GM18909 (cell line): ENCODE measurements around the gene C9orf50.
"Not testable (repeated sequence)": the region's sequence is repeated elsewhere in the genome, so short reads cannot be mapped to it uniquely, and the experiment has no call there.

Experiments
- ATAC-seq: cut with Tn5 transposase; IDR thresholded peaks from one replicate; pipeline ENCODE4 v1.9.1; 2021; ENCODE audit warnings: mild to moderate bottlenecking; ENCODE audit not compliant: unreplicated experiment, poor library complexity

Gene C9orf50, protein sequence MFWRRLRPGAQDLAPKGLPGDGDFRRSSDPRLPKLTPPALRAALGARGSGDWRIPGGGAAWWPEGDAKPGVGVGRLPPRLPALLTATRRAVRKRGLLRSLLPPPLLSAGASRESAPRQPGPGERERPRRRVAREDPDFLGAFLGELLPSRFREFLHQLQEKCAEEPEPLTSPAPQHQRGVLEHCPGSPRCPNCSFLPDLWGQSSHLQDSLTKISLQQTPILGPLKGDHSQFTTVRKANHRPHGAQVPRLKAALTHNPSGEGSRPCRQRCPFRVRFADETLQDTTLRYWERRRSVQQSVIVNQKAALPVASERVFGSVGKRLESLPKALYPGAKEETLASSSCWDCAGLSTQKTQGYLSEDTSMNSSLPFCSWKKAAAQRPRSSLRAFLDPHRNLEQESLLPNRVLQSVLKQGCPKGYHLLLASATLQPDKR

DNA sequence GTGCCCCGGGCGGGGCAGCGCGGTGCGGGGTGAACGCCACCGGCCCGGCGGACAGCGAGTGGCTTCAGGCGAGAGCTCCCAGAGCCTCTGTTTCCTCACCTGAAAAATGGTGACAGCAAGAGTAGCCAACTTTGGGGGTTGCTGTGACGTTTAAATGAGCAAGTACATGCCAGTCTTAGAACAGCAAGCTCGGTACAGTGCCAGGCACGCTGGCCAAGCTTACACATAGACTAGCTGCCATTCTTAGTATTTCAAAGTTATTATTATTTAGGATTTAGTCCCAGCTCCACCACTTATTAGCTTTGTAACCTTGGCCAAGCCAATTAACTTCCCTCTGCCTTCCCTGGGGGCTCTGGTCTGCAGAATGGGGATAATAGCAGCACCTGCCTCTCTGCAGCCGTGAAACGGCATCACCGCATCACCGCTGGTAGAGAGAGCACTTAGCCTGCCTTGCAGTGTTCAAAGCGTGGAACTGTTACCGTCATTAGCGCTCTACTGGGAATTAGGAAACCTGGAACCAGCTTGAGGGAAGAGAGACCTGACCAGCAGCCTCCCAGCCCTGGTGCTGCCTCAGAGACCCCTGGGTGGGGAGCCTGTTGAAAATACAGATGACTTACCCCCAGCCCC lies at the start of gene C9orf50:
TSS of gene C9orf50 (minus strand) at position 433 of the 627 bp plus-strand sequence. CDS start 527 bp downstream, outside the sequence.
- ATAC-seq, result no peak

- no peak for ATAC-seq
Measured at GRCh38 chr9:129669946-129670345, 49.0 kb upstream of the C9orf50 start.

DNA sequence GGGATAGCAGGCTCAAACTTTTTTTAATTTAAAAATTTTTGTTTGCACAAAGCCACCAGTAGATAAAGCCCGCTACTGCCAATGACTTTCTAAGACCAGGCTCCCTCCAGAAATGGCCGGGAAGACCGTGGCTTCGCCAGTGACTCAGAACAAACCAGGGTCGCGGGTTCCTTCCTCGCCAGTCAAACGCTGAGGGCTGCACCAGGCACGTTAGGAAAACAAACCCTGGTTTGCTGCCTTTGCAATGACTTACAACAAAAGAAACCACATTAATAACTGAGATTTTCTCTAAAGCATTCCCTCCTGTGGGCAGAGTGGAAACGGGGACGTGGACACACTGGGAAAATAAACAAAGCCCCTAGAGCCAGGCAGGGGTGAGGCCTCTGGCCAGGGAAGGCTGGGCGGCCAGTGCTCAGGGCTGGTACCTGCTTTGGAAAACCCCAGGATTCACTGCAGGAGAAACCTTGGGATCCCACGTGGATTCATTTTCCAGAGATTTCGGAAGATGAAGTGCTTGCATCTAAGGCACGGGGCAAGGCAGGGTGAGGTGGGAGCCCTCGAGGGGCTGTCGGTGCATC lies 48.3 kb upstream of the C9orf50 start:
- ATAC-seq, result no peak

- ATAC-seq, result no peak
Measured at GRCh38 chr9:129667850-129668249, 46.9 kb upstream of the C9orf50 start.

DNA sequence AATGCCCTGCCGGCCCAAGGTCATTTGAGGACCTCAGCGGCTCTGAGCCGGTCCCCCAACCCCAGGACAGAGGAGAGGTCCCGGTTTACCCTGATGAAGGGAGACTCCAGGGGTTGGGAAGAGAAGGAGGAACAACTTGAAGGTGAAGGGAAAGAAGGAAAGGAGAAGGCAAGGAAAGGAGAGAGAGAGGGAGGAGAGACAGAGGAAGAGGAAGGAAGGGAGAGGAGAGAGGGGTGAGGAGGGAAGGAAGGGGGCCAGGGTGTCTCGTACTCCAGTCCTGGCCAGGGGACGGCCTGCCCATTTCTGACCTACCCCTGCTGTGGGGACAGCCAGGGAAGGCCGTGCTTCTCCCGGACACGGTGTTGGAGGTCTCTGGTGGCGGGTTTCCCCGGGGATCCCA lies 46.5 kb upstream of the C9orf50 start:
- ATAC-seq, result no peak

- no peak for ATAC-seq
Measured at GRCh38 chr9:129666575-129666974, 45.7 kb upstream of the C9orf50 start.

DNA sequence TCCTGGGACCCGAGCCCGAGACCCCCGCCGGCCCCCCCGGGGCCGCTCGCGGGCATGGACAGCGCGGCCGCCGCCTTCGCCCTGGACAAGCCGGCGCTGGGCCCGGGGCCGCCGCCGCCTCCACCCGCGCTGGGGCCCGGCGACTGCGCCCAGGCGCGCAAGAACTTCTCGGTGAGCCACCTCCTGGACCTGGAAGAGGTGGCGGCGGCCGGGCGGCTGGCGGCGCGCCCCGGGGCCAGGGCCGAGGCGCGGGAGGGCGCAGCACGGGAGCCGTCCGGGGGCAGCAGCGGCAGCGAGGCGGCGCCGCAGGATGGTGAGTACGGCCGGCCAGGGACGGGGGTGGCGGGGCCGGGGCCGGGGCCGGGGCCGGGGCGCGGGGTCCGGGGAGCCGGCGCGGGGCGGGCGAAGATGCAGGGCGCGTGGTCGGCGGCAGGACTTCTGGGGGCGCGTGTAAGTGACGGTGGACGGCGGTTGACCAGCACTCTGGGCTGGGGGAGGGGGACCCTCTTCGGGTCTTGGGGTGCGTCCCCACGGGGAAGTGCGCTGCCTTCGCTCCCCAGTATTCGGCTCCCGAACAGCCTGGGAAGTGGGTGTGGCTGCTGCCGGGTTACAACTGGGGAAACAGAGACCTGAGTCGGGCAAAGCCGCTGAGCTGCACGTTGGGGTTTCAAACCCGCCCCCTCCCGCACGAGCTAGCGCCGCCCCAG lies 45.1 kb upstream of the C9orf50 start:
- ATAC-seq, result no peak

DNA sequence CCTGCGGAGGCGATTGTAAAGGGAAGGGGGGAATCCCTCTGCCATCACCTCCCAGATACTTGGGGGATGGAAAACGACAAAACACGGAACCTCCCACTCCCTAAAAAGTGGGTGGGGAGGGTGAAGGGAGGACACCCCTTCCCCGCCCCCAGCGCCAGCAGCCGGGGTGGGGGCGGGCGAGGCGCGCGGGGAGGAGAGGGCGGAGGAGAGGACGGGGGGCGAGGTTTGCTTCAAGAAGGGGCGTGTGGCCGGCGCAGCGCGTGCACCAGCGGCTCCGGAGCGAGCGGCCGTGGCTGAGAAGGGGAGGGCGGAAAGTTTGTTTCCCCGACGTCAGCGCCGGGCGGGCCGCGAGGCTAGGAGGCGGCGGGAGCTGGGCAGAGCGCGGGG lies 44.5 kb upstream of the C9orf50 start, which contains the start of gene PRRX2:
TSS of gene PRRX2 (plus strand) at position 259 of the 387 bp plus-strand sequence. CDS start 221 bp downstream, outside the sequence.
- no peak for ATAC-seq

- ATAC-seq, result no peak
Measured at GRCh38 chr9:129664746-129665388, 44.0 kb upstream of the C9orf50 start.

DNA sequence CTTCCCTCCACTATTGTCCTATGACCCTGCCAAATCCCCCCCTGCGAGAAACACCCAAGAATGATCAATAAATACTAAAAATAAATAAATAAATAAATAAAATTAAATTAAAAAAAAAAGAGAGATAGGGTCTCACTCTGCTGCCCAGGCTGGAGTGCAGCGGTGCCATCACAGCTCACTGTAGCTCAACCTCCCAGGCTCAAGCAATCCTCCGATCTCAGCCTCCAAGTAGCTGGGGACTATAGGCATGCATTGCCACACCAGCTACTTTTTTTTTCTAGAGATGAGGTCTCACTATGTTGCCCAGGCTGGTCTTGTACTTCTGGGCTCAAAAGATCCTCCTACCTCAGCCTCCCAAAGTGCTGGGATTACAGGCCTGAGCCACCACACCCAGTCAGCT lies 41.3 kb upstream of the C9orf50 start:
- ATAC-seq, result not testable (repeated sequence)

- ATAC-seq, result no peak
Measured at GRCh38 chr9:129661029-129661428, 40.1 kb upstream of the C9orf50 start.

DNA sequence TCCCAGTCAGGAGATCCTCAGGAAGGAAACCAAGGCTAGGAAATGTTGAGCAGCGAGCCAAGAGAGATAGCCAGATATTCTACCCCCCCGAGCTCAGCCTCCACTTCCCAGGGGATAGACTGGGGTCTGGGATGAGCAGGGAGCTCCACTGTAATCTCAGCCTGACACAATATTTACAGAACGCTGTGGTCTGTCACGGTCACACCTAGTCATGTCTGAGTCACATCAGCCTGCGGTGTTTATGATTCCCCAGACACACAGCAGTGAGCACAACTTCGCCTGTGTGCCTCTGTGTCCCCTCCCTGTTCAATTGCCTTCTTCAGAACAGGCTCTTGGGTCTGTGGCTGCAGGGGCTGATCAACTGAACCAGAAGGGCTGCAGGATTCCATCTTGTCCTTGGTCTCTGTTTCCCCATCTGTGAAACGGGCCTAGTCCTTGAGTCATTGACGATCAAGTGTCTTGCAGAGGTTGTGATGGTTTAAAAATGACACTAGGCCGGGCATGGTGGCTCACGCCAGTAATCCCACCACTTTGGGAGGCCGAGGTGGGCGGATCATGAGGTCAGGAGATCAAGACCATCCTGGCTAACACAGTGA lies 36.0 kb upstream of the C9orf50 start:
- ATAC-seq, result no peak

DNA sequence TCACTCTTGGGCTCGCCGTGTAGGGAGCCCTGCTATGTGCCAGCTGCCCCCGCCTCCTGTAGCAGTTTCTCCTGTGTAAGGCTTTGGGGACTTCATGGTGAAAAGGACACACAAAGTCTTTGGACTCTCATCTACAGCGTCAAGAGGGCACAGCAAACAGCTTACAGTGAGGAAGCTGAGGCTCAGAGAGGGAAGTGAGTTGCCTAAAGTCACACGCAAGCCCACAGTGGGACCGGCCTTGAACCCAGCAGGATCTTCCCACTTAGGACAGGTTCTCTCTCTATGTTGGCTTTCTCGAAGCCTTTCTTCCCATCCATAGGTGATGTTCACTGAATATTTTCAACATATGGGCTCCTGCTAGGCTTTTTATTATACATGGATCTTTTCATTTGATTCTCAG lies 34.8 kb upstream of the C9orf50 start:
- ATAC-seq, result no peak

GRCh38 chr9:129655154-129655553 lies 34.3 kb upstream of the C9orf50 start:
- no peak for ATAC-seq

DNA sequence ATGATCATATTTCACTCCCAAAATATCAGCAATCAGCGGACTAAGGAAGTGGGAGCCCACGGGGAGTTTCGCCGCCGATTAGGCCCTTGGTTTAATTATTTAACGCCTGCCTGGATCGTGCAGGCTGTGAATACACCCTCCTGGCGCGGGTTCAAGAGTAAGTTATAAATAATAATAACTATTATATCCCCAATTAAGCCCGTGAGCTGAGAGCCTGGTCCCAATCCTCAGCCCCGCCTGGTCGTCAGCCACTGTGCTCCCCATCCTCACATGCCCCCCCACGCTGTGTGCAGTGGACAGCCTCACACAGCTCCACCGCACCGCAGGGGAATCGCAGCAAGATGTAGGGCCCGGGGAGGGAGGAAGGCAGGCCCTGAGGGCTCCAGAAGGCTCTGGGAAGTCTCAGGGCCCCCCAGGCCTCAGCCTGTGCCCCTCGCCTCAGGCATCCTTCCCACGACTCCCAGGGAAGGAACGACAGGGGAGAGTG lies 33.7 kb upstream of the C9orf50 start:
- no peak for ATAC-seq

GRCh38 chr9:129653823-129654553 lies 33.1 kb upstream of the C9orf50 start:
- ATAC-seq, result no peak

- no peak for ATAC-seq
Measured at GRCh38 chr9:129650680-129651235, 29.9 kb upstream of the C9orf50 start.

GRCh38 chr9:129649726-129650679 lies 29.1 kb upstream of the C9orf50 start:
- ATAC-seq, result no peak
